CD14-positive monocyte (primary cell): ENCODE results near the gene SH2D3C. TPM values are rescaled to one million over a fixed set of nuclear protein-coding genes. Genes with fewer than 3 reads are reported as not detected.
A peak's percentile ranks its signal among the peaks of the same experiment; 100 is the strongest.

Source experiments
- DNase-seq, 3 donors: peaks; one replicate each; pipeline ENCODE4 v3.0.0-alpha.2; 2011 to 2022
- H2AFZ ChIP-seq: 2 replicates; pipeline ENCODE4 v1.6.0; 2012; ENCODE audit warnings: mild to moderate bottlenecking, low read depth, low read length, inconsistent platforms; ENCODE audit not compliant: insufficient read depth, poor library complexity, severe bottlenecking
- H3K27ac ChIP-seq, 2 donors: 1 replicate in 1 of 2; 2 replicates in 1 of 2; pipeline ENCODE4 v1.5.1; 2012 to 2013; ENCODE audit warnings: low read length in 2 of 2, control low read depth in 1 of 2, inconsistent platforms in 1 of 2, low read depth in 1 of 2, mild to moderate bottlenecking in 1 of 2
- H3K27me3 ChIP-seq, 2 donors: one replicate each; pipeline versions ENCODE4 v1.6.0 to v1.6.1; 2011 to 2013; ENCODE audit warnings: low read length in 2 of 2; ENCODE audit not compliant: control insufficient read depth in 2 of 2, insufficient read depth in 2 of 2
- H3K36me3 ChIP-seq, 2 donors: replicated peaks in 1 of 2; 1 replicate in 1 of 2; 2 replicates in 1 of 2; pipeline versions ENCODE4 v1.5.1 to v1.6.1; 2012 to 2013; ENCODE audit warnings: low read length in 2 of 2, control low read depth in 1 of 2, inconsistent platforms in 1 of 2, mild to moderate bottlenecking in 1 of 2; ENCODE audit not compliant: insufficient read depth in 2 of 2, control insufficient read depth in 1 of 2
- H3K4me1 ChIP-seq, 2 donors: 1 replicate in 1 of 2; 2 replicates in 1 of 2; pipeline versions ENCODE4 v1.5.1 to v1.6.1; 2012 to 2013; ENCODE audit warnings: low read length in 2 of 2, control low read depth in 1 of 2, inconsistent platforms in 1 of 2, mild to moderate bottlenecking in 1 of 2, moderate library complexity in 1 of 2; ENCODE audit not compliant: insufficient read depth in 2 of 2, control insufficient read depth in 1 of 2
- H3K4me2 ChIP-seq: replicated peaks from 2 replicates; pipeline ENCODE3; 2012; ENCODE audit warnings: low read length, moderate library complexity, mild to moderate bottlenecking; ENCODE audit not compliant: poor library complexity, severe bottlenecking; ENCODE audit errors: extremely low read depth
- H3K4me3 ChIP-seq, 3 experiments: fragments of 200-600 bp in 1 of 3; sonication (generic) in 1 of 3; replicated peaks in 1 of 3; 1 replicate in 2 of 3; 2 replicates in 1 of 3; pipeline ENCODE4 v1.5.1; 2011 to 2013; ENCODE audit warnings: low read length in 3 of 3, mild to moderate bottlenecking in 3 of 3, control low read depth in 2 of 3, low read depth in 2 of 3, inconsistent platforms in 1 of 3, moderate library complexity in 1 of 3
- H3K79me2 ChIP-seq: 2 replicates; pipeline ENCODE4 v1.6.0; 2012; ENCODE audit warnings: mild to moderate bottlenecking, control low read depth, inconsistent platforms, low read length, moderate library complexity; ENCODE audit not compliant: insufficient read depth
- H3K9ac ChIP-seq: 2 replicates; pipeline ENCODE4 v1.6.0; 2017; ENCODE audit warnings: low read length, mild to moderate bottlenecking; ENCODE audit not compliant: insufficient read depth, poor library complexity, severe bottlenecking
- H3K9me3 ChIP-seq, 2 donors: replicated peaks in 1 of 2; 1 replicate in 1 of 2; 2 replicates in 1 of 2; pipeline versions ENCODE4 v1.5.1 to v1.6.1; 2012 to 2013; ENCODE audit warnings: low read length in 2 of 2, control low read depth in 1 of 2; ENCODE audit not compliant: control insufficient read depth in 1 of 2, insufficient read depth in 1 of 2
- H4K20me1 ChIP-seq: 2 replicates; pipeline ENCODE4 v1.6.0; 2012; ENCODE audit warnings: mild to moderate bottlenecking, low read length, control low read depth, moderate library complexity; ENCODE audit not compliant: insufficient read depth
- H3K27ac Mint-ChIP-seq, 7 donors: one replicate each; pipeline ENCODE4 v1.8.0; 2020; ENCODE audit warnings: mild to moderate bottlenecking in 7 of 7, mixed read lengths in 7 of 7, moderate library complexity in 6 of 7, inconsistent platforms in 2 of 7
- H3K27me3 Mint-ChIP-seq, 3 donors: one replicate each; pipeline ENCODE4 v1.8.0; 2021 to 2022; ENCODE audit warnings: low read depth in 3 of 3, mild to moderate bottlenecking in 3 of 3, mixed read lengths in 3 of 3, moderate library complexity in 3 of 3, inconsistent platforms in 1 of 3
- H3K36me3 Mint-ChIP-seq, 2 donors: one replicate each; pipeline ENCODE4 v1.8.0; 2020; ENCODE audit warnings: mixed read lengths in 2 of 2, inconsistent platforms in 1 of 2, mild to moderate bottlenecking in 1 of 2
- H3K4me1 Mint-ChIP-seq: one replicate; pipeline ENCODE4 v1.8.0; 2020; ENCODE audit warnings: mild to moderate bottlenecking, mixed read lengths
- H3K4me3 Mint-ChIP-seq, 2 donors: one replicate each; pipeline ENCODE4 v1.8.0; 2020; ENCODE audit warnings: mild to moderate bottlenecking in 2 of 2, mixed read lengths in 2 of 2, moderate library complexity in 1 of 2
- H3K9me3 Mint-ChIP-seq, 7 donors: one replicate each; pipeline ENCODE4 v1.8.0; 2020 to 2022; ENCODE audit warnings: mixed read lengths in 7 of 7, mild to moderate bottlenecking in 6 of 7, moderate library complexity in 6 of 7, inconsistent platforms in 2 of 7
- WGBS: methylation state at CpG from one replicate; pipeline ENCODE4 v1.1.5; 2013; ENCODE audit warnings: missing lambda C conversion rate; ENCODE audit not compliant: insufficient coverage; 5-methylcytosine and 5-hydroxymethylcytosine counted together
- intact Hi-C, 2 donors: fragments of 100-400 bp; cut with micrococcal nuclease; formaldehyde crosslinking; loops; one replicate each; pipeline versions ENCODE4 v1.15.0 to v1.15.1; 2023
- polyA plus RNA-seq, 3 donors: library from polyadenylated mRNA; depleted of rRNA in 1 of 3; unstranded in 2 of 3; stranded (reverse) in 1 of 3; fragments of 300-500 nt in 2 of 3; fragments of >200 nt in 1 of 3; fragmentation: Illumina TruSeq in 2 of 3; gene quantifications; 1 replicate in 2 of 3; 2 replicates in 1 of 3; pipeline ENCODE4 v1.2.3, GENCODE V29; 2012 to 2021
- TF ChIP-seq, protein P1 (sequence below): fragments of 200-600 bp; IDR thresholded peaks from one replicate; pipeline ENCODE4 v1.8.0; 2022; ENCODE audit warnings: antibody characterized with exemption, mild to moderate bottlenecking

Gene SH2D3C
- polyA plus RNA-seq, 3 donors, result 11.5 to 47.3 (median 20.5) TPM

DNA sequence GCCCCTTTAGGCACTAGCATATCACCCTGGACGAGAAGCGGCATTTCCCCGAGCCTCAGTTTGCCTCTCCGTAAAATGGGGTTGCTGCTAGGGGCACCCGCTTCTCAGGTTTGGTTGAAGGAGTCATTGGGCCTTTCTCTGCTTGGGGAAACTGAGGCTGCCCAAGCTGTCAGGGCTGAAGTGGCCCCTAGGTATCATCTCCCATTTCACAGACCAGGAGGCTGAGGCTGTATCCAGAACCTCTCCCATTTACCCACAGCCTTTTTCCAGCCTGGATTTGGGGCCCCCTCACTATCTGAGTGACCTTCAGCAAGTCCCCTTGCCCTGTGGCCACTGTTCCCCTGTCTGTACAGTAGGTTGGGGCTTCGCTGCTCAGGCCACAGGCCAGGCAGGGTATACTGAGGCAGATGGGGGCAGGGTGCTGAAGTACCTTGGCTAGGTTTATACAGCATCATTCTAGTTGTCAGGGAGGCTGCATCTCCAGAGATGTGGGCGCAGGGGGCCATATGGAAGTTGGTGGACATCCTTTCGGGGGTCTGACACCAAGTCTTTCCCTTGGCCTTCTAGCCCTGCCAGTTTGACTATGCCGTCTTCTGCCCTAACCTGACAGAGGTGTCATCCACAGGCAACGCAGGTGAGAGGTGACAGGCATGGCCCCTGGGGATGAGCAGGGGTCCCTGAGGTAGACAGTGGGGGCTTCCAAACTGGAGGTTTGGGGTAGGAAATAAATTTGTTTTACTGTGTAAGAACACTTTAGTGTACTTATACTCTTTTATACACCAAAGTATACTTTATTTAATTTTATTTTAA lies 32.1 kb upstream of the SH2D3C start:
- H3K27ac Mint-ChIP-seq, result peak overlapping the region in 1 of 7 donors; percentile 70
- Histone ChIP-seq H3K4me2 (no peak overlapping the region), H3K4me1 (no peaks in the 10 kb centered on the region), H3K27me3 (no peaks in the 10 kb centered on the region), H2AFZ (no peak overlapping the region), H3K9ac (no peak overlapping the region), H3K4me3 (no peak overlapping the region), H3K9me3 (no peaks in the 10 kb centered on the region), H4K20me1 (no peaks in the 10 kb centered on the region), H3K79me2 (no peaks in the 10 kb centered on the region), H3K27ac (no peak overlapping the region), H3K36me3 (peaks cover 58 to 68% of the 10 kb centered on the region in 2 donors)
- WGBS, result 100% methylated on average over 9 of the region's 10 CpGs
- intact Hi-C loops, result no loop called here
- H3K4me3 Mint-ChIP-seq, result no peak overlapping the region
- no peak for DNase-seq
- H3K9me3 Mint-ChIP-seq, result no peaks in the 10 kb centered on the region
- TF ChIP-seq, protein P1, sequence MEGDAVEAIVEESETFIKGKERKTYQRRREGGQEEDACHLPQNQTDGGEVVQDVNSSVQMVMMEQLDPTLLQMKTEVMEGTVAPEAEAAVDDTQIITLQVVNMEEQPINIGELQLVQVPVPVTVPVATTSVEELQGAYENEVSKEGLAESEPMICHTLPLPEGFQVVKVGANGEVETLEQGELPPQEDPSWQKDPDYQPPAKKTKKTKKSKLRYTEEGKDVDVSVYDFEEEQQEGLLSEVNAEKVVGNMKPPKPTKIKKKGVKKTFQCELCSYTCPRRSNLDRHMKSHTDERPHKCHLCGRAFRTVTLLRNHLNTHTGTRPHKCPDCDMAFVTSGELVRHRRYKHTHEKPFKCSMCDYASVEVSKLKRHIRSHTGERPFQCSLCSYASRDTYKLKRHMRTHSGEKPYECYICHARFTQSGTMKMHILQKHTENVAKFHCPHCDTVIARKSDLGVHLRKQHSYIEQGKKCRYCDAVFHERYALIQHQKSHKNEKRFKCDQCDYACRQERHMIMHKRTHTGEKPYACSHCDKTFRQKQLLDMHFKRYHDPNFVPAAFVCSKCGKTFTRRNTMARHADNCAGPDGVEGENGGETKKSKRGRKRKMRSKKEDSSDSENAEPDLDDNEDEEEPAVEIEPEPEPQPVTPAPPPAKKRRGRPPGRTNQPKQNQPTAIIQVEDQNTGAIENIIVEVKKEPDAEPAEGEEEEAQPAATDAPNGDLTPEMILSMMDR, result no peak
- H3K4me1 Mint-ChIP-seq, result peaks cover 5% of the 10 kb centered on the region
- H3K27me3 Mint-ChIP-seq, result peaks cover 0 to 3% (median 1%) of the 10 kb centered on the region in 3 donors
- H3K36me3 Mint-ChIP-seq, result peaks cover 53 to 73% of the 10 kb centered on the region in 2 donors

DNA sequence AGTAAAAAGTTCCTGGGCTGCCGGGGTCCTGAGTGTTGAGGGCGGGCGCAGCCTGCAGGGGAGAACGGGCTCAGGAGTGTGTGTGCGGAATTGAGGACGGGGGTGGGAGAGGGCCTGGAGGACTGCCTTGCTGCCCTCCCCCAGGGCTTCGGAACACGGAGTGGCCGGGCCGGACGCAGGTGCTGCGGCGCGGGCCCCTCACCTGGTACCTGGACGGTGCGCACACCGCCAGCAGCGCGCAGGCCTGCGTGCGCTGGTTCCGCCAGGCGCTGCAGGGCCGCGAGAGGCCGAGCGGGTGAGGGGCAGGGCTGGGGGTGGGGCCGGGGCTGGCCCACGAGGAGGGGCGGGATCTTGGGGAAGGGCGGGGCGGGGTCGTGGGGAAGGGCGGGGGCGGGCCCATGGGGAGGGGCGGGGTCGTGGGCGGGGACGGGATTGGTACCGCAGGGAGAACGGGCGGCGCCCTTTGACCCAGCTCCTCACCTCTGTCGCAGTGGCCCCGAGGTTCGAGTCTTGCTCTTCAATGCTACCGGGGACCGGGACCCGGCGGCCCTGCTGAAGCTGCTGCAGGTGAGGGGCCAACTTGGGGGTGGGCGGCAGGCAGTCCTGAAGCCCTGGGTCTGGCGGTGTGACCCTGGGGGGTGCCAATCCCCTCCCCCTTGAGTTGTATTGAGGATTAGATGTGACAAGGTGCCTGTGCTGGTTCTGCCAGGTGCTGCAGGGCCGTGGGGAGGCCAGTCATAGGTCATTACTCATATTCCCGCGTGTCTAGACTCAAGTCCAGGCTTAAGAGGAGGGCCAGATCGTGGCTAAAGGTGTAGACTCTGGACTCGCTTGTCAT lies 31.3 kb upstream of the SH2D3C start:
- H3K4me1 Mint-ChIP-seq, result peaks cover 5% of the 10 kb centered on the region
- Histone ChIP-seq H3K4me1 (no peaks in the 10 kb centered on the region), H3K27ac (no peak overlapping the region), H3K4me3 (no peak overlapping the region), H3K9ac (no peak overlapping the region), H2AFZ (no peak overlapping the region), H4K20me1 (peaks cover under 1% of the 10 kb centered on the region), H3K9me3 (no peaks in the 10 kb centered on the region), H3K36me3 (peaks cover 49 to 60% of the 10 kb centered on the region in 2 donors), H3K27me3 (no peaks in the 10 kb centered on the region), H3K79me2 (peaks cover 4% of the 10 kb centered on the region), H3K4me2 (no peak overlapping the region)
- intact Hi-C loops, result no loop called here
- H3K36me3 Mint-ChIP-seq, result peaks cover 52 to 66% of the 10 kb centered on the region in 2 donors
- DNase-seq, result no peak
- peaks cover 0 to 3% (median 0%) of the 10 kb centered on the region in 3 donors for H3K27me3 Mint-ChIP-seq
- TF ChIP-seq, protein P1, result no peak
- 94% methylated on average over 24 of the region's 57 CpGs for WGBS
- no peak overlapping the region for H3K4me3 Mint-ChIP-seq
- H3K9me3 Mint-ChIP-seq, result no peaks in the 10 kb centered on the region
- peak overlapping the region in 1 of 7 donors; percentile 58 for H3K27ac Mint-ChIP-seq
